ENCODE measurements around the gene MEX3A. TPM values are rescaled to one million over a fixed set of nuclear protein-coding genes. Genes with fewer than 3 reads are reported as not detected.

MEX3A gene
- total and polyA plus RNA-seq, 2 of the 8 experiments (the other 6 are each of a cell fraction or from before 2014, with no cell fraction given), result 34.1 to 52.4 TPM

- no peak for TF ChIP-seq CHD7 (IDR thresholded peaks at IDR 0.05; ENCODE audit: insufficient replicate concordance, low read length)
- TF ChIP-seq ATF3 (IDR thresholded peaks at IDR 0.05; ENCODE audit: insufficient read depth, low read depth, low read length), result no peak
- no peak for TF ChIP-seq TBP (IDR thresholded peaks at IDR 0.05; ENCODE audit: low read depth, low read length)
- no peak for TF ChIP-seq FOSL1 (IDR thresholded peaks at IDR 0.05; ENCODE audit: insufficient read depth, low read depth, low read length)
- TF ChIP-seq CBX8 (IDR thresholded peaks at IDR 0.05; ENCODE audit: borderline replicate concordance, low read depth, low read length), result no peak
- no peak for TF ChIP-seq CTCF (IDR thresholded peaks at IDR 0.05; ENCODE audit: control extremely low read depth in 1 of 3, insufficient read depth in 1 of 3, low read depth in 1 of 3, low read length in 3 of 3)
- no peak for TF ChIP-seq CHD2 (IDR thresholded peaks at IDR 0.05; ENCODE audit: low read length)
Observed at GRCh38 chr1:156089704-156090103, 7.4 kb upstream of the MEX3A start (continued).

Data from H1 (cell line).